ENCODE data around the gene TAF6. TPM values are rescaled to one million over a fixed set of nuclear protein-coding genes. Genes with fewer than 3 reads are reported as not detected.
A peak's percentile ranks its signal among the peaks of the same experiment; 100 is the strongest.

The TAF6 gene
- total and polyA plus RNA-seq, 9 of the 15 experiments (the other 6 are each of a cell fraction or from before 2014, with no cell fraction given), result 0.78 to 78.7 (median 21.3) TPM

GRCh38 chr7:100101016-100101862 is 17.9 kb downstream of the TAF6 start, which contains the start of the genes AP4M1 and MCM7 (continued):
- TF ChIP-seq ZNF449 (CRISPR knock-in tag; IDR thresholded peaks at IDR 0.05), result no peak
- no peak; the same call in 1 of the 2 replicates for TF ChIP-seq XRCC5 (IDR thresholded peaks at IDR 0.05; ENCODE audit: low read depth, low read length)
- TF ChIP-seq, protein P1, sequence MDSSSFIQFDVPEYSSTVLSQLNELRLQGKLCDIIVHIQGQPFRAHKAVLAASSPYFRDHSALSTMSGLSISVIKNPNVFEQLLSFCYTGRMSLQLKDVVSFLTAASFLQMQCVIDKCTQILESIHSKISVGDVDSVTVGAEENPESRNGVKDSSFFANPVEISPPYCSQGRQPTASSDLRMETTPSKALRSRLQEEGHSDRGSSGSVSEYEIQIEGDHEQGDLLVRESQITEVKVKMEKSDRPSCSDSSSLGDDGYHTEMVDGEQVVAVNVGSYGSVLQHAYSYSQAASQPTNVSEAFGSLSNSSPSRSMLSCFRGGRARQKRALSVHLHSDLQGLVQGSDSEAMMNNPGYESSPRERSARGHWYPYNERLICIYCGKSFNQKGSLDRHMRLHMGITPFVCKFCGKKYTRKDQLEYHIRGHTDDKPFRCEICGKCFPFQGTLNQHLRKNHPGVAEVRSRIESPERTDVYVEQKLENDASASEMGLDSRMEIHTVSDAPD (CRISPR knock-in tag; IDR thresholded peaks at IDR 0.05), result no peak
- no peak for TF ChIP-seq RFX7 (CRISPR knock-in tag; IDR thresholded peaks at IDR 0.05)
- TF ChIP-seq, protein P2, sequence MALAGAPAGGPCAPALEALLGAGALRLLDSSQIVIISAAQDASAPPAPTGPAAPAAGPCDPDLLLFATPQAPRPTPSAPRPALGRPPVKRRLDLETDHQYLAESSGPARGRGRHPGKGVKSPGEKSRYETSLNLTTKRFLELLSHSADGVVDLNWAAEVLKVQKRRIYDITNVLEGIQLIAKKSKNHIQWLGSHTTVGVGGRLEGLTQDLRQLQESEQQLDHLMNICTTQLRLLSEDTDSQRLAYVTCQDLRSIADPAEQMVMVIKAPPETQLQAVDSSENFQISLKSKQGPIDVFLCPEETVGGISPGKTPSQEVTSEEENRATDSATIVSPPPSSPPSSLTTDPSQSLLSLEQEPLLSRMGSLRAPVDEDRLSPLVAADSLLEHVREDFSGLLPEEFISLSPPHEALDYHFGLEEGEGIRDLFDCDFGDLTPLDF (CRISPR knock-in tag; IDR thresholded peaks at IDR 0.05), result peak; percentile 100
- no peak for TF ChIP-seq ZNF695 (CRISPR knock-in tag; IDR thresholded peaks at IDR 0.05)
- no peak for TF ChIP-seq ZNF445 (CRISPR knock-in tag; IDR thresholded peaks at IDR 0.05; ENCODE audit: low read depth)
- peak; percentile 78; the same call in 1 of the 2 replicates for TF ChIP-seq PHF8 (IDR thresholded peaks at IDR 0.05; ENCODE audit: borderline replicate concordance, low read length)
- TF ChIP-seq, protein P3, sequence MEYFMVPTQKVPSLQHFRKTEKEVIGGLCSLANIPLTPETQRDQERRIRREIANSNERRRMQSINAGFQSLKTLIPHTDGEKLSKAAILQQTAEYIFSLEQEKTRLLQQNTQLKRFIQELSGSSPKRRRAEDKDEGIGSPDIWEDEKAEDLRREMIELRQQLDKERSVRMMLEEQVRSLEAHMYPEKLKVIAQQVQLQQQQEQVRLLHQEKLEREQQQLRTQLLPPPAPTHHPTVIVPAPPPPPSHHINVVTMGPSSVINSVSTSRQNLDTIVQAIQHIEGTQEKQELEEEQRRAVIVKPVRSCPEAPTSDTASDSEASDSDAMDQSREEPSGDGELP (CRISPR knock-in tag; IDR thresholded peaks at IDR 0.05; ENCODE audit: borderline replicate concordance), result peak; percentile 81
- TF ChIP-seq, protein P4, sequence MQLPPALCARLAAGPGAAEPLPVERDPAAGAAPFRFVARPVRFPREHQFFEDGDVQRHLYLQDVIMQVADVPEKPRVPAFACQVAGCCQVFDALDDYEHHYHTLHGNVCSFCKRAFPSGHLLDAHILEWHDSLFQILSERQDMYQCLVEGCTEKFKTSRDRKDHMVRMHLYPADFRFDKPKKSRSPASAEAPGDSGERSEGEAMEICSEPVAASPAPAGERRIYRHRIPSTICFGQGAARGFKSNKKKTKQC (CRISPR knock-in tag; IDR thresholded peaks at IDR 0.05), result peak; percentile 97
- TF ChIP-seq NRF1 (conservative IDR thresholded peaks at IDR 0.05 in 1 of 2, IDR thresholded peaks at IDR 0.05 in 1 of 2), result peak; percentile 85 to 88
- no peak; the same call in 1 of the 2 replicates for TF ChIP-seq PHTF2 (CRISPR knock-in tag; IDR thresholded peaks at IDR 0.05)
- TF ChIP-seq NFATC3 (IDR thresholded peaks at IDR 0.05), result no peak
- TF ChIP-seq THAP7 (CRISPR knock-in tag; IDR thresholded peaks at IDR 0.05), result no peak
- peak; percentile 79 for TF ChIP-seq ZNF583 (CRISPR knock-in tag; IDR thresholded peaks at IDR 0.05)
- TF ChIP-seq ZNF778 (CRISPR knock-in tag; IDR thresholded peaks at IDR 0.05), result no peak
- TF ChIP-seq SMARCB1 (IDR thresholded peaks at IDR 0.05; ENCODE audit: insufficient read length, low read depth), result no peak
- no peak for TF ChIP-seq CREB5 (CRISPR knock-in tag; IDR thresholded peaks at IDR 0.05)
- TF ChIP-seq POLR2B (IDR thresholded peaks at IDR 0.05; ENCODE audit: low read depth, partially characterized antibody), result peak; percentile 88
- TF ChIP-seq L3MBTL2 (IDR thresholded peaks at IDR 0.05), result peak; percentile 97

All from K562 (cell line).